NB4 (cell line): Measurements from ENCODE around the gene TBC1D25.

Experiments
- TF ChIP-seq, protein P1 (sequence below): IDR thresholded peaks from one replicate; pipeline ENCODE4 v1.5.1; 2012; ENCODE audit warnings: low read depth, low read length
- TF ChIP-seq, protein P2 (sequence below): IDR thresholded peaks from 2 replicates; pipeline ENCODE4 v1.6.1; 2011; ENCODE audit warnings: low read depth, low read length

DNA sequence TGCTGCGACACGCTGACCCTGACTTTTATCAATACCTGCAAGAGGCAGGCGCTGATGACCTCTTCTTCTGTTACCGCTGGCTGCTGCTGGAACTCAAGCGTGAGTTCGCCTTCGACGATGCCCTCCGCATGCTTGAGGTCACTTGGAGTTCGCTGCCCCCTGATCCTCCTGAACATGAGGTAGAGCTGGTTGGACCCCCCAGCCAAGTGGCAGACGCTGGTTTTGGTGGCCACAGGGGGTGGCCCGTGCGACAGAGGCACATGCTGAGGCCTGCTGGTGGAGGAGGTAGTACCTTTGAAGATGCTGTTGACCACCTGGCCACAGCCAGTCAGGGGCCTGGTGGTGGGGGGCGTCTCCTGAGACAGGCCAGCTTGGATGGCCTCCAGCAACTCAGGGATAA lies 20.5 kb downstream of the TBC1D25 start:
- TF ChIP-seq, protein P1, sequence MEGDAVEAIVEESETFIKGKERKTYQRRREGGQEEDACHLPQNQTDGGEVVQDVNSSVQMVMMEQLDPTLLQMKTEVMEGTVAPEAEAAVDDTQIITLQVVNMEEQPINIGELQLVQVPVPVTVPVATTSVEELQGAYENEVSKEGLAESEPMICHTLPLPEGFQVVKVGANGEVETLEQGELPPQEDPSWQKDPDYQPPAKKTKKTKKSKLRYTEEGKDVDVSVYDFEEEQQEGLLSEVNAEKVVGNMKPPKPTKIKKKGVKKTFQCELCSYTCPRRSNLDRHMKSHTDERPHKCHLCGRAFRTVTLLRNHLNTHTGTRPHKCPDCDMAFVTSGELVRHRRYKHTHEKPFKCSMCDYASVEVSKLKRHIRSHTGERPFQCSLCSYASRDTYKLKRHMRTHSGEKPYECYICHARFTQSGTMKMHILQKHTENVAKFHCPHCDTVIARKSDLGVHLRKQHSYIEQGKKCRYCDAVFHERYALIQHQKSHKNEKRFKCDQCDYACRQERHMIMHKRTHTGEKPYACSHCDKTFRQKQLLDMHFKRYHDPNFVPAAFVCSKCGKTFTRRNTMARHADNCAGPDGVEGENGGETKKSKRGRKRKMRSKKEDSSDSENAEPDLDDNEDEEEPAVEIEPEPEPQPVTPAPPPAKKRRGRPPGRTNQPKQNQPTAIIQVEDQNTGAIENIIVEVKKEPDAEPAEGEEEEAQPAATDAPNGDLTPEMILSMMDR: no peak
- TF ChIP-seq, protein P2, sequence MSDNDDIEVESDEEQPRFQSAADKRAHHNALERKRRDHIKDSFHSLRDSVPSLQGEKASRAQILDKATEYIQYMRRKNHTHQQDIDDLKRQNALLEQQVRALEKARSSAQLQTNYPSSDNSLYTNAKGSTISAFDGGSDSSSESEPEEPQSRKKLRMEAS: no peak
